Measurements from ENCODE around the gene LAMA1.

LAMA1 gene

DNA sequence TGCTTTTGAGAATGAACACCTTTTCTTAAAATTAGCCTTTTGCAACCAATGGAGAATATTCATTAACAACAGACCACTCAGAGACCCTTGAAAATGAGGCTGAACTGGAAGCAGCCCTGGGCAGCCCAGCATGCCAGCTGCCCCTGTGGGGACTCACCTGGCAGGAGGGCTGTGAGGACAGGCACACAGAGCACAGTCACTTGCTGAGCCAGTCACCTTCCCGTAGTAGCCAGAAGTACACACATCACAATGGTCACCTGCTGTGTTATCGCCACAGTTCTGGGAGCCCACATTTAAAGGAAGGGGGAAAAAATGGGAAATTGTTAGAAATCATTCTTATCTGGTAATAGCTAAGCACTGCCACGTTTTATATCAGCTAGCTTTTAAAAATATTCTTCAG, 115.5 kb downstream of the LAMA1 start:
- no peaks in the 10 kb centered on the region for H3K27me3 ChIP-seq (replicated peaks; ENCODE audit: insufficient read depth, low read length)
- TF ChIP-seq EZH2phosphoT487 (IDR thresholded peaks at IDR 0.05; ENCODE audit: low read length) (no peak), EZH2 (optimal IDR thresholded peaks at IDR 0.05; ENCODE audit: low read depth, low read length) (no peak)
- TF ChIP-seq, protein P1, sequence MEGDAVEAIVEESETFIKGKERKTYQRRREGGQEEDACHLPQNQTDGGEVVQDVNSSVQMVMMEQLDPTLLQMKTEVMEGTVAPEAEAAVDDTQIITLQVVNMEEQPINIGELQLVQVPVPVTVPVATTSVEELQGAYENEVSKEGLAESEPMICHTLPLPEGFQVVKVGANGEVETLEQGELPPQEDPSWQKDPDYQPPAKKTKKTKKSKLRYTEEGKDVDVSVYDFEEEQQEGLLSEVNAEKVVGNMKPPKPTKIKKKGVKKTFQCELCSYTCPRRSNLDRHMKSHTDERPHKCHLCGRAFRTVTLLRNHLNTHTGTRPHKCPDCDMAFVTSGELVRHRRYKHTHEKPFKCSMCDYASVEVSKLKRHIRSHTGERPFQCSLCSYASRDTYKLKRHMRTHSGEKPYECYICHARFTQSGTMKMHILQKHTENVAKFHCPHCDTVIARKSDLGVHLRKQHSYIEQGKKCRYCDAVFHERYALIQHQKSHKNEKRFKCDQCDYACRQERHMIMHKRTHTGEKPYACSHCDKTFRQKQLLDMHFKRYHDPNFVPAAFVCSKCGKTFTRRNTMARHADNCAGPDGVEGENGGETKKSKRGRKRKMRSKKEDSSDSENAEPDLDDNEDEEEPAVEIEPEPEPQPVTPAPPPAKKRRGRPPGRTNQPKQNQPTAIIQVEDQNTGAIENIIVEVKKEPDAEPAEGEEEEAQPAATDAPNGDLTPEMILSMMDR (IDR thresholded peaks at IDR 0.05; ENCODE audit: low read length) = no peak
- no peak overlapping the region for H2AFZ ChIP-seq (ENCODE audit: low read length)
- no peaks in the 10 kb centered on the region for H3K79me2 ChIP-seq (ENCODE audit: low read length)
- no peak overlapping the region for H3K27ac ChIP-seq (ENCODE audit: low read length)
- H3K9me2 ChIP-seq (replicated peaks; ENCODE audit: insufficient read depth, low read length) = no peaks in the 10 kb centered on the region
- H3K9ac ChIP-seq (ENCODE audit: low read length) = no peak overlapping the region
- no peaks in the 10 kb centered on the region for H3K4me1 ChIP-seq (ENCODE audit: low read length)
- no peak overlapping the region for H3K4me3 ChIP-seq (ENCODE audit: low read length)
- no peaks in the 10 kb centered on the region for H3K9me3 ChIP-seq (replicated peaks; ENCODE audit: insufficient read depth, low read length)
- no peaks in the 10 kb centered on the region for H3F3A ChIP-seq (ENCODE audit: insufficient read depth, low read length)
- no peak for DNase-seq
- H3K4me2 ChIP-seq (ENCODE audit: low read depth, low read length) = no peak overlapping the region
- no peaks in the 10 kb centered on the region for H3K36me3 ChIP-seq (replicated peaks; ENCODE audit: insufficient read depth, low read length)
- H4K20me1 ChIP-seq (ENCODE audit: insufficient read depth, low read length) = no peaks in the 10 kb centered on the region

DNA sequence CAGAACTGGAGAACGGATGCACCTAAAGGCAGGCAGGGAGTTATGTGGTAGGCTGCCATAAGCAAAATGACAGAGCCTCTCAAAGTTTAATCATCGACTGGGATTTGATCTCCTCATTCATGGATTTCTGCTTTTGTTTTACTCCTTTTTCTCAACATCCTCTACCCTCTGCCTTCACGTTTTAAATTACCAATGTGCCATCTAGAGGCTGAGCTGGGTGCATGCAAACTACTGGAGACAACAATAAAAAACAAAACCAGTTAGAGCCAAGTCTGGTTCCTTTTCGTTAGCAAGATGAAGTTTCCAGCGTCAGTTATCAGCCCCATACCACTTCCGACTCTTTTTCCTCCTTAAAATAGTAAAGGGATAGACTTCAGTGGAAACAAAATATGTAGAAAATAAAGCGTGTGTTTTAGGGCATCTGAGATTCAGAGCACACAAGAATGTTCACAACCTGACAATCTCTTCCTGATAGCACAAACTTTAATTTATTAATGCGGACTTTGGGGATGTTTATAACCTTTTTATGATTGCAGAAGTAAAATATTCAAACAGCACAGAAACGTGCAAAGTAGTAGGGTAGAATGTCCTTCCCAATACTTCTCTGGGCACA, 117.0 kb downstream of the LAMA1 start:
- Histone ChIP-seq H3K9me3 (replicated peaks; ENCODE audit: insufficient read depth, low read length) (no peaks in the 10 kb centered on the region), H3K4me3 (ENCODE audit: low read length) (no peak overlapping the region), H3F3A (ENCODE audit: insufficient read depth, low read length) (no peaks in the 10 kb centered on the region), H3K4me1 (ENCODE audit: low read length) (no peaks in the 10 kb centered on the region), H3K36me3 (replicated peaks; ENCODE audit: insufficient read depth, low read length) (no peaks in the 10 kb centered on the region), H3K27me3 (replicated peaks; ENCODE audit: insufficient read depth, low read length) (no peaks in the 10 kb centered on the region), H3K4me2 (ENCODE audit: low read depth, low read length) (peak overlapping the region; percentile 37; the same call in 1 of the 2 replicates), H4K20me1 (ENCODE audit: insufficient read depth, low read length) (no peaks in the 10 kb centered on the region), H3K79me2 (ENCODE audit: low read length) (no peaks in the 10 kb centered on the region), H3K27ac (ENCODE audit: low read length) (no peak overlapping the region), H3K9ac (ENCODE audit: low read length) (no peak overlapping the region), H3K9me2 (replicated peaks; ENCODE audit: insufficient read depth, low read length) (no peaks in the 10 kb centered on the region), H2AFZ (ENCODE audit: low read length) (no peak overlapping the region)
- TF ChIP-seq EZH2 (optimal IDR thresholded peaks at IDR 0.05; ENCODE audit: low read depth, low read length) = no peak
- TF ChIP-seq, protein P1 (IDR thresholded peaks at IDR 0.05; ENCODE audit: low read length) = peak; percentile 62
- DNase-seq = peak; percentile 36

DNA sequence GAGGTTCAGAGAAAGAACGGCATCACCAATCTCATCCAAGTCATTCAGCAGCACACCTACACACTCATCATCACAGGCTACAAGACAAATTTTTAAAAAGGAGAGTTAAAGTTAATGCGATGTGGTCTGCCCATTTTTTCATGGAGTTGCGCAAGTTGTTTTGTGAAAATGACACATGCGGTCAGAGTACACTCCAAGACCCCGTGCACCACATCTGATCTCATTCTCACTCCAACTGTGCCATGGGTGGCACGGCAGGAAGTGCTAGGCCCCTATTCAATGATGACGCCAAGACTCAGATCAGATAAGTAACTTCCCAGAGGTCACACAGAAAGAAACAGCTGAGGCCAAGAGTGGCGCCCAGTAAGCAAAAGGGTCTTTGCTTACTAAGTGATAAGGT, 119.8 kb downstream of the LAMA1 start:
- Histone ChIP-seq H3K27me3 (replicated peaks; ENCODE audit: insufficient read depth, low read length) (no peaks in the 10 kb centered on the region), H3K4me2 (ENCODE audit: low read depth, low read length) (no peak overlapping the region), H2AFZ (ENCODE audit: low read length) (no peak overlapping the region), H3K9me3 (replicated peaks; ENCODE audit: insufficient read depth, low read length) (no peaks in the 10 kb centered on the region), H3K9ac (ENCODE audit: low read length) (no peak overlapping the region), H3K79me2 (ENCODE audit: low read length) (no peaks in the 10 kb centered on the region), H3K4me3 (ENCODE audit: low read length) (no peak overlapping the region), H3K4me1 (ENCODE audit: low read length) (no peaks in the 10 kb centered on the region), H3K9me2 (replicated peaks; ENCODE audit: insufficient read depth, low read length) (no peaks in the 10 kb centered on the region), H4K20me1 (ENCODE audit: insufficient read depth, low read length) (no peaks in the 10 kb centered on the region), H3K36me3 (replicated peaks; ENCODE audit: insufficient read depth, low read length) (no peaks in the 10 kb centered on the region), H3F3A (ENCODE audit: insufficient read depth, low read length) (peaks cover 6% of the 10 kb centered on the region; the same call in 1 of the 2 replicates), H3K27ac (ENCODE audit: low read length) (no peak overlapping the region)
- TF ChIP-seq EZH2phosphoT487 (IDR thresholded peaks at IDR 0.05; ENCODE audit: low read length) = no peak
- no peak for TF ChIP-seq EZH2 (optimal IDR thresholded peaks at IDR 0.05; ENCODE audit: low read depth, low read length)
- TF ChIP-seq, protein P1 (IDR thresholded peaks at IDR 0.05; ENCODE audit: low read length) = no peak
- no peak for DNase-seq

All from MM.1S (cell line).